H1 (cell line): ENCODE measurements around the gene CD84. TPM values are rescaled to one million over a fixed set of nuclear protein-coding genes. Genes with fewer than 3 reads are reported as not detected.

ENCODE experiments used
- SP2 ChIP-seq: IDR thresholded peaks from 2 replicates; pipeline ENCODE4 v1.6.1; 2012; ENCODE audit warnings: mild to moderate bottlenecking, low read length, inconsistent platforms
- polyA plus RNA-seq, 7 experiments: library from polyadenylated mRNA; depleted of rRNA in 3 of 7; stranded (reverse) in 5 of 7; unstranded in 2 of 7; fragments of >200 nt in 5 of 7; fragments of 200-250 nt in 2 of 7; gene quantifications; 1 replicate in 5 of 7; 2 replicates in 1 of 7; 4 replicates in 1 of 7; pipeline versions ENCODE4 v1.2.1 to v1.2.3, GENCODE V29; 2011 to 2013; ENCODE audit warnings: missing spikeins in 2 of 7, mixed read lengths in 2 of 7
- total RNA-seq: library from RNA; stranded (reverse); fragmentation: NEBNext Ultra II Directional; extraction: Animal tissue kit (Norgen Biotek cat#: 25700); gene quantifications from 2 replicates; pipeline ENCODE4 v1.2.1, GENCODE V29; 2021

The CD84 gene
- total and polyA plus RNA-seq, 2 of the 8 experiments (the other 6 are each of a cell fraction or from before 2014, with no cell fraction given): not detected

DNA sequence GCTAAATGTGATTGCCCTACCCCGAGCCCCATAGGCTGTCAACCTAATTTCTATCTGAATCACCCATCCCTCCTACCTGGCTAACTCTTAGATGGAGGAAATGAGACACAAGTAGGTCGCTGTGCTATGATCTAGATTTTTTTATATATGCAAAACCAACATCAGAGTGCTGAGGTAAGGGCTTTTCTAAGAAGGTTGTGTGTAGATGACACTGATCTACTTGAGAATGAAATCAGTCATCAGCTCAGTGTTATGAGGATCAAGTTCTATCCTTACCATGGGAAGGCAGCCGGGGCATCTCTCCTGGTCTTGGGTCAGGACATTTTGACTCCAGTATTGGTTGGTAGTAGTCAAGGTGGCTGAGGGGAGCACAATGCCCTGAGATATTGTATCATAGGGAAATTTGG, 43.9 kb upstream of the CD84 start (continued):
- TF ChIP-seq SP2: no peak
- TF ChIP-seq, all 59 proteins: peak for 0
